MV-4-11 (cell line): Measurements from ENCODE around the gene CREBZF.

Source experiments
- DNase-seq: peaks from one replicate; lab custom pipeline; 2025; lab: John Stamatoyannopoulos, UW

CREBZF gene, protein sequence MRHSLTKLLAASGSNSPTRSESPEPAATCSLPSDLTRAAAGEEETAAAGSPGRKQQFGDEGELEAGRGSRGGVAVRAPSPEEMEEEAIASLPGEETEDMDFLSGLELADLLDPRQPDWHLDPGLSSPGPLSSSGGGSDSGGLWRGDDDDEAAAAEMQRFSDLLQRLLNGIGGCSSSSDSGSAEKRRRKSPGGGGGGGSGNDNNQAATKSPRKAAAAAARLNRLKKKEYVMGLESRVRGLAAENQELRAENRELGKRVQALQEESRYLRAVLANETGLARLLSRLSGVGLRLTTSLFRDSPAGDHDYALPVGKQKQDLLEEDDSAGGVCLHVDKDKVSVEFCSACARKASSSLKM

DNA sequence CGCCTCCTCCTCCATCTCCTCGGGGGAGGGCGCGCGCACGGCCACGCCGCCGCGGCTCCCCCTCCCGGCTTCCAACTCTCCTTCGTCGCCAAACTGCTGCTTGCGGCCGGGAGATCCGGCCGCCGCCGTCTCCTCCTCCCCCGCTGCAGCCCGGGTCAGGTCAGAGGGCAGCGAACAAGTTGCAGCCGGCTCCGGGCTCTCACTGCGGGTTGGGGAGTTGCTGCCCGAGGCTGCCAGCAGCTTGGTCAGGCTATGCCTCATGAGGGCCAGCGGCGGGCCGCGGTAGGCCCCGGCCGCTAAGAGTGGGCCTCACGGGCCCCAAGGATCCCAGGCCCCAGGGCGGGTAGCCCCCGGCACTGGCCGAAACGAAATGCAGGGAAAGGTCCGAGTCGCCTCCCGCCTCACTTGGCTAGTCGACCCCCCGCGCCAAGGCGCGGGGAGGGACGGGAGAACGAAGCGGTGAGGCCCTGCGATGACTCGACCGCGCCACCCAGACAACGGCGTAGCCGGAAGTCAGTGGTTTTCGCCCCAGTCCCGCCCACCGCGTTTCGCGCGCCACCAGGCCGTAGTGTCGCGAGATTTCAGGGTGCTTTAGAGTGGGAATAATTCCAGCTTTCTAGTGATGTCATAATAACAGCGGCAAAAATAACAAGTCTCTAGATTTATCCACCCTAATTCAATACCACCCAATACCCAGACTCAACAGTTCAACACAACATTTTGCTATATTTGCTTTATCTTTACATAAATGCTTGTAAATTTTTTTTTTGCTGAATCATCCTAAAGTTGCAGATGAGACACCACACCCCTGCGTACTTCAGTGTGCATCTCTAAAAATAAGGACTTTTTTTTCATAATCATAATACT lies at the start of gene CREBZF:
Gene CREBZF, minus strand, starts transcription at position 515 of the 867 bp plus-strand sequence. Its CDS starts 254 bp downstream, at position 261.
- DNase-seq = peak; percentile 90

DNA sequence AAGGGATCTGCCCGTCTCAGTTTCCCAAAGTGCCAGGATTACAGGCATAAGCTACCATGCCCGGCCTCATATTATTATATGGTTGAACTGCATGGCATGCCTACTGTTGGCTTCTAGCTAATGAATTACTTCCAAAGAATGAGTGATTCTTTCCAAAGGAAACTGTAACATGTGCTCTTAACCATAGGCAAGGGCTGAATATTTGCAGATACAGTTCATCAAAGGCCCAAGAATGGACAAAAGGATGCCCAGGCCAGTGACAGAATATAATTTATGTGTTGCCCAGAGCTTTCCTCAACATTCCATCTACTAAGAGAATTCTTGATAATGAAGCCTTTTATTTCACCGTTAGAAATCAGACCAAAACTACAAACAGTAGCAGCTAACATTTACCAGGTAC lies 48.0 kb upstream of the CREBZF start:
- DNase-seq = no peak

DNA sequence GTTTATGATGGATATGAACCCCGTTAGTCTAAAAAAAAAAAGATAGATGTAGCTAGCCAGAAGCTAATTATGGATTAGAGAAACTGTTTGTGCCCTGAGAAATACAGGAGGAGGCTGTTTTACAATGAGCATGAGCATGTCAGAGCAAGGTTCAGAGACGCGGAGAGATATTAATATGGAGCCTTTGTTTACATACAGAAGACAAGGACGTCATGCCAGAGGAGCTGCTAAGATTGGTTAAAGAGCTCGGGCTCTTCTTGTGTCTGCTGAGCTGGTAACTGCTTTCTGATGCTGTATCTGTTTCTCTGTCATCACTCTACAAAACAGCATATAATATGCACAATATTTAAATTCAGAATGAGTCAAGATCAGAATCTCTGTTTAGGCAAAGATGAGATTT lies 46.0 kb upstream of the CREBZF start:
- no peak for DNase-seq

DNA sequence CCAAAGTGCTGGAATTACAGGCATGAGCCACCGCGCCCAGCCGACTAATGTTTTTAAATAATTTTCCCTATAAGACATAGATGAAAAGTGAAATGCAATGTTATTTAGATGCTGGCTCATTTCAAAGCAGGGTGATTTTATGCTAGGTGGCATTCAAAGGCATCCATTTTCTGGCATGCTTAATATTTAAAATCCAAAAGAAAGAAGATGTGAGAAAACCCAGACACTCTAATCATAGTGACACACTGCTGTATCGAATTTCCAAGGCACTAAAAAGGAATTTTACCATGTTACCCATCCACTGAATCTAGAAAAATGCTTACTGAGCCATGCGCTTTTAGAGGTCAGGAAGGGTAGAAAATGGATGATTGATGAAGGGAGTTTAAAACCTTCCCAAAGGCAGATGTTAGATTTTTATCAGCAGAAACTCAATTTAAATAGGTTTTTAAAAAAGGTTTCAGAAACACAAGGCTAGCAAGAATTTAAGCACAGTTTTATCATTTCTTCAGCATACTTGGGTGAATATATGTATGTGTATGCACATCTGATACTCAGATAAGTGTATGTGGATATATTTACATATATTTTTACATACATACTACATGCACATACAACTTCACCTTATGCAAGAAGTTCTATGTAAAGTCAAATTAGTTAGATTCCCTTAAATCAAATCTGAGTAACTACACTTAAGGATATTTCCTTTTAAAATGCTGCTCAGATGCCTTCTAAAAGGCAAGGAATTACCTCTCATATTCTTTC lies 45.2 kb upstream of the CREBZF start:
- no peak for DNase-seq

DNA sequence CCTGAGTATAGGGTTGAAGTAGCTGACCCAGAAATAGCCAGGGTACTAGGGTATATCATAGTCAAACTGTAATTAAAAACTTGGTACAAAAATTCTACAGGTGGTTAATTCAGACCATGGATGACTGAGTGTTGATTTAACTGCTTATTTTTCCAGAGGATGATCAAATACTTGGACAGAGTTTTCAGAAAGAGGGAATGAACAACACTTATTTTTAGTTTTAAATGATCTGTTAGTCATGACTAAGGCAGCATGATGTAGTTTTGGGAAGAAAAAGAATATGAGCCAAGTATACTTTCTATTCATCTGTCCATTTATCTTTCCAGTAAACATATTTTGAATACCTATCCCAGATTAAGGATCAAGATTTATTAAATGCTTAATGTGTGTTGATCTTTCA lies 40.9 kb upstream of the CREBZF start:
- no peak for DNase-seq

DNA sequence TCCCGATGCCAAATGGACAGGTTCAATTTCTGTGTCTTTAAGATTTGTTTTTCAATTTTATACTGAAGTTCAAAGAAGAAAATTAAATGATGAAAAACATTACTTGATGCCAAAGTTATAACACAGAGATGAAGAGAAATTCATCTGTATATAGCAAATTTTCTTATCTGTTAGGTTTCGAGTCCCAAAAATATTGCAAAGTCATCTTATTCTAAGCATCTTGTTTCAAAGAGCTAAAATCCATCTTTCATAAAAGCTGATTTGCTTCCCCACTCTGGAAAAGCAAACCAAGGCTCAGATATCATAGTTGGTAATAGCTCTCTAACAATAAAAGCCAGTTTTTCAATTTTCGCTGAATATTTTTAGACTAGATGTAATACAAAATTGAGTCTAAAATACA lies 40.0 kb upstream of the CREBZF start:
- DNase-seq = no peak

DNA sequence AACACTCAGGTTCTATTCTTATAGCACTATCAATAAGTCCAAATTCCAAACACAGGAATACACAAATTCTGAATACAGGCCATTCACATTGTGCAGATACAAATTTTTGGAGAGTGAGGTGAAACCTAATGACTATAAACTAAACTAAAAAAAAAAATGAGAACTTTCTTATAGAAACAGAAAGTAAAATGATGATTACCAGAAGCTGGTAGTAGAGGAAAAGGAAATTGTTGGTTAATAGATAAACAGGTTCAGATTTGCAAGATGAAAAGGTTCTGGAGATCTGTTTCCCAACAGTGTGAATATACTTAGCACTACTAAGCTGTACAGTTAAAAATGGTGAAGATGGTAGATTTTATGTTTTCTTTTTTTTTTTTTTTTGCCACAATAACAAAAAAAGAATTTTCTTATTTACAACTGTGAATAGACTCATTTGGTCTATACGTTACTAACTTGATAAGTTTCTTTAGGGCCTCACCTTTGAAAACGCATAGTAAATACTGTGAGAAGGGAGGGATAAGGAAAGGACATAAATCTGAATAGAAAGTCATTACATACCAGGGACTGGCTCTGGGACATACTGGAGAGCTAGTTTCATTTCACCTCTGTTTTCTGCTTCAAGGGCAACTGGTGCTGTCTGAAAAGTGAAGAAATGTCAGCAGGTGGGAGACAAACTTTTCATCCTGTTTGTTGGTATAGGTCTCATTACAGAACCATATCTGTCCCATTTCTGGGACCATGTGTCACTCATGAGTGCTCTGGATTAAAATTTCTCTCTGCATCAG lies 35.2 kb upstream of the CREBZF start:
- DNase-seq = no peak

DNA sequence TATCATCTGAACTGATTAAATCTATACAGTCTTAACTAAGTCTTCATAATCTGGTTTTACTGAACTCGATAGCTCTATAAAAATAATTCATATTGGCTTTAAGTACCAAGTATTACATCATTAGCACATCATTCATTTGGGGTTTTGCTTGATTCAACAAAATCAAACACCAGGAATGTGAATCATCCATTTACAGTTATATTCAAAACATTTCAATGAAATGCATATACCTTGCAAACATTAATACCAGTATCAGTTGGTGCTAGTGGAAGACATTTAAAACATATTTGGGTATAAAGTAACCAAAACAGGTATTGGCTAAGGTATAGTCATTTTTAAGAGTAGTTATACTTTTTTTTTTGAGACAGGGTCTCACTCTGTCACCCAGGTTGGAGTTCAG lies 33.3 kb upstream of the CREBZF start:
- no peak for DNase-seq

DNA sequence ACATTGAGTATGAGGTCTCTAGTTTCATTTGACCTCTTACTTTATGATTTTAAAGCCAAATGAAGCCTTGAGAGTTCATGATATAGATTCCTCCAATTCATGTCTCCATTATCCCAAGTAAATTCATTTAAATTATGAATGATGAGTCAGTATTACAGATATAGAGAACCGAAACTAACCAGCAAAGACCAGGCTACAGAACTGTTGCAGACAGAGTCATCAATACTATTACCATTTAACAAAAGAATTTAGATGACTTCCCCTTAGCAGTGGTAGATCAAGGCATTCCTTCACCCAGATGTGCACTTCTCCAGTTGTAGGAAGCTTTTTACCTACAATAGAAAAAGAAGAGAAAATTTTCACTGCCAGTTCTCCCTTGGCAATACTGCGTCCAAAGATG lies 32.8 kb upstream of the CREBZF start:
- peak; percentile 21 for DNase-seq

DNA sequence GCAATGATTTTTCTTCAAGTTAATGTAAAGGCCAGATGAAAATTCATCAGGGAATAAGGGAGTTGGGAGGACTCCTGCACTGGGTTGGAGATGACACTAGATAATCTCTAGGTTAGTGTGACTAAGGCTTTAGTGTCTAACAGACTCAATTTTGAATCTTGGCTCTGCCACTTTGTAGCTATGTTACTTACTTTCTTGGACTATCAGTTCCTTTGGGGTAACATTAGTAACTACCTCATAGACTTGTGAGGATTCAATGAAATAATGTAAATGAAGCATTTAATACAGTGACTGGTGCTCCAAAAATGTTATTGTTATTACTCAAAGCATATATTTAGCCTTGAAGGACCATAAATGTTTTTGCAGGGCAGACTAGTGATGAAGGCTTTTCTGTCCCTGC lies 30.6 kb upstream of the CREBZF start:
- DNase-seq = no peak

DNA sequence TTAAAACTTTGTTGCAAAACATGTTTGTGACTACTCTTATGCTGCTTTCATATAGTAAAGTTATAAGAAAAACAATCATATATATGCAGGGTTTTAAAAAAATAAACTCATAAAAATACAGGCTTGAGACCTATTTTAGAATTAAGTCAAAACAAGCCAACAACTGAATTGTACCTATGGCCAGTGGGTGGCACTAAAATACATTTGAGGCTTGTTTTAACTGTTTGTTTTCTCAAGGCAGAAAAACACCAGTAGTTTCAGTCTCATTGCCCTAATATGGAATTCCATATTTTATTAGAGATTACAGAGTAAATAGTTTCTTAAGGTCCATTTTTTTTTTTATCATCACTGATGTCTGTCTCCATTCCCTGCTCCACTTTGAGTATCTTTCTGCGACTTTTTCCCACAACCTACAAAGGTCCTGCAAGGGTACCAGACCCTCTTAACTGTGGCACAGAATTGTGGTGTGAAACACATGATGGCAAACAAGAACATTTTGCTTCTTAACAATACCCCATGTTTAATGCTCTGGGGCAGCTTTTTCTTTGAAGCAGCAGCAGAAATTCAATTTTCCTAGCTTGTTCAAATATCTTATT lies 29.6 kb upstream of the CREBZF start:
- DNase-seq = peak; percentile 28

DNA sequence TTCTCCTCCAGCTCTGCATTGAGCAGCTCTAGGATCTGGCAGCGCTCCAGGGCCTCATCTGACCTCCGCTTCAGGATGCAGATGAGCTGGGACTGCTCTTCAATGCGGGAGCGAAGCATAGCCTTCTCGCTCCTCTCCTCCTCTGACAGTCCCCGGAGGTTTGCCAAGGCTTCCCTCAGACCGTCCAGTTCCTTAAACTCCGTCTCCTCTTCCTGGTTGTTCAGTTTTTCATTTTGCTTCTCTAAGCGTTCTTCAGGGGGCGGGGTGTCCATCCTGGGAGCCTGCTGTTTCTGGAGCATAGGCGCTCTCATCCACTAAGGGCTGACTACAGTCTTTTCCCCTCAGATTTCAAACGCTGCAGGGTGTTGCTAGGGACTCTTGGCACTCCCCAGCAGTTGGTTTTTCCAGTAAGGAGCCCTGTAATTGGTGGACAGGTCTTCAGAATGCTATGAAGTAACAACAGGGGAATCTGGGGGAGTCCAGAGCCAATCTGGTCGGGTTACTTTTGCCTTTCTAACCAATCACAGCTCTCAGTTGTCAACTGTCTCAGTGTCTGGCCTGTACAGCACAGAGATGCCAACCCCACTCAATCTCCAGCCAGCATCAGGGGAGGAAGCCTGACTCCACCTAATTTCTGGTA lies 21.0 kb upstream of the CREBZF start, which contains the start of gene CCDC89:
Gene CCDC89, minus strand, starts transcription at position 376 of the 640 bp plus-strand sequence. Its CDS starts 65 bp downstream, at position 311.
- DNase-seq = no peak

DNA sequence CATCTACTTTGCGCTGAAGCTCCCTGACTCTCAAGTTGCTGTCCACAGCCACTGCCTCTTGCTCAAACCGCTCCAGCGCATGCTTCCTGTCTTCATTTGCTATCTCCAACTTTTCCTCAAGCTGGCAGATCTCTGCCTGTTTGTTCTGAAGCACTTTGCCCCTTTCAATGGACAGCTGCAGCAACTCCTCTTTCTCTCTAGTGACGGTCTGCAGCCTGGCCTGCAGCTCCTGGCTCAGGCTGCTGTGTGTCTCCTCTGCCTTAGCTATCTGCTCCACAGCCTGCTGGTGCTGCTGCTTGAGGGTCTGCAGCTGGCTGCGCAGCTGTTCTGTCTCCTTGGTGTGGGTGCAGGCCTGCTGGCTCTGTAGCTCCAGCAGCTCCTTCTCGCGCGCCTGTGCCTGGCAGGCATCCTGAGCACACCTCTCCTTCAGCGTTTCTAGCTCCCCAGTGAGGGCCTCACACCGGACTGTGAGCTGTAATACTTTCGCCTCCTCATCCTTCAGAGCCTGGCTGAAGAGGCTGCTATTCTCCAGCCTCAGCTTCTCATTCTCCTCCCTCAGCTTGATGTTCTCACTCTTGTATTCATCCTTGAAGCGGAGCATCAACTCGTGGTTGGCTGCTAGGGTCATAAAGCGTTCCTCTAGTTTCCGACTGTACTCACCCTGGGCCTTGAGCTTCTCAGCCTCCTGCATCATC lies 20.3 kb upstream of the CREBZF start:
- no peak for DNase-seq

DNA sequence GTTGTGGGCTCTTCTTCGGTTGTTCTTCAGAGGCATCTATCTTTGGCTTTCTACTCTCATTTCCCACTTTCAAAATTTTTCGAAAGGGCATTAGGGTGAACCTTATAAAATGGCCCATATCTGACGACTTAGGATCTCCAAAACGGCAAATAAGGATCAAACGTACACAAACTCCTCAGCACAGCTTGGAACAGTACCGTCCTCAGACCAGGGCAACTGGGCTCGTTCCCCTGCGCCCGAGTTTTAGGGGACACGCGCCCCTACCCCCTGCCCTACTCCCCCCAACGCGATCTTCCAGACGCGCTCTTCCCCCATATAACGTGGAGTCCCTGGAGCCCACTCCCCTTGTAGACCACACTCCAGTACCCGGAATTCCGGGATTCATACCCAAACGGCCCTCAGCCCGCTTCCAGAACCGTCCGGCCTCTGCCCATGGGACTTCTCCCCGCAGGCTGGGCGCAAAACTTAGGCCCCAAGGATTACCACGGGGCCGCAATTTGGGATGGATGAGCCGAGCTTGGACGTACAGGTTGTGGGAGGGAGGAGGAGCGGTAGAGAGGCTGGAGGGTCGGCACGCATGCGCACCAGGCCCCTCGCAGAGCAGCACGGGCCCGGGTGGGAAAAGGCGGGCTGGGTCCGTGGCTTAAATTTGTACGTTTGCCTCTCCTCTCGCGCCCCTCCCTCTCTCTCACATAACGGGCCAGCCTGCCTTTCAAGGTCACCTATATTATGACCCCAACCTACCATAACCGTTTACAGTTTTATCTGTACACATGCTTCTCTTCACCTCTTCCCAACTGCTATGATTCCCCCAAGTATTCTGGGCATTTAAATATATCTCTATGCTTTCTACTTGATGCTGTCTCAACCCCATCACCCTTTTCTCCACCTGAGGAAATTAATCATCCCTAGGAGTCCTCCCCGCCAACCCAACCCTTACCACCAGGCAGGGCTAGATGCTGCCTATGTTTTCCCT lies 17.7 kb upstream of the CREBZF start:
- peak; percentile 15 for DNase-seq

DNA sequence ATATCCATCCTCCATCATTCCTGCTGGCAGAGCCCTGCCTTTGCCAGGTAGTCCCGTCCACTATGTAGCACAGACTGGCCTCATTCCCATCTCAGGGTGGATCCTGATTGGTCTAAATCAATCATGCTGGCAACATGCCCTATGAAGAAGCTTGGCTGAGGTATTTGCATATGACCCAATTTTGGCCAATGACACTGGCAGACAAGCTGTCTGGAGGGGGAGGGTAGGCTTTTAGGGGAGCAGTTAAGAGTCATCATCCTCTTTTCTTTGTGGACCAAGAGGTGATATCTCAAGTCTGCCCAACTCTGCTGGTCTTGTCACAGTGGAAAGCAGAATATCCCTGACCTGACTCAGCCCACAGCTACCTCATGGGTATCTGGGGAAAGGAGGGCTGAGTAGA lies 16.0 kb upstream of the CREBZF start:
- no peak for DNase-seq

DNA sequence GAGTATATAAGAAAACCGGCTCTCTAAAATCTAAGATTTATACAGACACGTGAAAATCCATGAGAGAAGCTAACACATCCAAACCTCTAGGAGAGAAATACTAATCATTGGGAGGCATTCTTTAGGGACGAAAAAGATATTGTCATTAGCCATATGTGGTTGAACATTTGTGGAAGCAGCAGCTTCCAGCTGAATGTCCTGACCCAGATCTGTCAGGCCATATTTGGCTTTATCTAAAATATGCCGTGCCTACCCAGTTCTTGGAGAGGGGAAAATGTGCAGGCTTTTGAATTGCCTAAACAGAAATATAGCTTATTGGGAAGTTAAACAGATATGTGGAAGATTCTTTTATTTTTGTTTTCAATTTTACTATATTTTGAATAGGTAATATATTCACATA lies 14.6 kb upstream of the CREBZF start:
- no peak for DNase-seq

DNA sequence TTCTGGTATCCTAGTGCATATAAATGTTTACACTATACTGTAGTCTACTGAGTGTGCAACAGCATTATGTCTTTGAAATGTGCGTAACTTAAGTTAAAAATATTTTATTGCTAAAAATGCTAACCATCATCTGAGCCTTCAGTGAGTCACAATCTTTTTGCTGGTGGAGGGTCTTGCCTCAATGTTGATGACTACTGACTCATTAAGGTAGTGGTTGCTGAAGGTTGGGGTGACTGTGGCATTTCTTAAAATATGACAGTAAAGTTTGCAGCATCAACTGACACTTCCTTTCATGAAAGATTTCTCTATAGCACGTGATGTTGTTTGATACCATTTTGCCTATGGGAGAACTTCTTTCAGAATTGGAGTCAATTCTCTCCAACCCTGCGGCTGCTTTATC lies 8.5 kb upstream of the CREBZF start:
- DNase-seq = no peak

DNA sequence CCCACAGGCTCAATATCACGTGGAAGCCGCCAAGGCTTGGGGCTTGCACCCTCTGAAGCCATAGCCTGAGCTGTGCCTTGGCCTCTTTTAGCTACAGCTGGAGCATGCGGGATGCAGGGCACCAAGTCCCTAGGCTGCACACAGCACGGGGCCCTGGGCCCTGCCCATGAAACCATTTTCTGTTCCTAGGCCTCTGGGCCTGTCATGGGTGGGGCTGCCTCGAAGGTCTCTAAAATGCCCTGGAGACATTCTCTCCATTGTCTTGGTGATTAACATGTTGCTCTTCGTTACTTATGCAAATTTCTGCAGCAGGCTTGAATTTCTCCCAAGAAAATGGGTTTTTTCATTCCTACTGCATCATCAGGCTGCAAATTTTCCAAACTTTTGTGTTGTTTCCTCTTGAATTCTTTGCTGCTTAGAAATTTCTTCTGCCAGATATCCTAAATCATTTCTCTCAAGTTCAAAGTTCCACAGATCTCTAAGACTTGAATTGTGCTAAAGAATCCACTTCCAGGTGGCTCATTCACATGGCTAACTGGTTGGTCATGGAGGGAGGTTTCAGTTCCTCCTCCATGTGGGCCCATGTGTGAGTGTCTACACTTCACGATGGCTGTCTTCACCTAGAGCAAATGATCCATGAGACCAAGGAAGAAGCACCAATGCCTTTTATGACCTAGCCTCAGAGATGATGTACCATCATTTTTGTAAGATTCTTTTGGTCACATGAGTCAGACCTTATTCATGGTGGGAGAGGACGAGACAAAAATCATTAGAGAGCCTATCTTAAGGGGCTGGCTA lies 7.4 kb upstream of the CREBZF start:
- peak; percentile 23 for DNase-seq
